Measurements from ENCODE around the gene SCYGR1. TPM values are rescaled to one million over a fixed set of nuclear protein-coding genes. Genes with fewer than 3 reads are reported as not detected.
"Not testable (repeated sequence)": the region's sequence is repeated elsewhere in the genome, so short reads cannot be mapped to it uniquely, and the experiment has no call there.

SCYGR1 gene
- polyA plus RNA-seq, 12 donors: not detected

- DNase-seq: no peak
Measured at GRCh38 chr2:227404585-227405271, 17.0 kb upstream of the SCYGR1 start.

- no peak for DNase-seq
Measured at GRCh38 chr2:227402959-227403358, 15.2 kb upstream of the SCYGR1 start.

GRCh38 chr2:227402321-227402720, 14.6 kb upstream of the SCYGR1 start:
- DNase-seq: no peak

DNA sequence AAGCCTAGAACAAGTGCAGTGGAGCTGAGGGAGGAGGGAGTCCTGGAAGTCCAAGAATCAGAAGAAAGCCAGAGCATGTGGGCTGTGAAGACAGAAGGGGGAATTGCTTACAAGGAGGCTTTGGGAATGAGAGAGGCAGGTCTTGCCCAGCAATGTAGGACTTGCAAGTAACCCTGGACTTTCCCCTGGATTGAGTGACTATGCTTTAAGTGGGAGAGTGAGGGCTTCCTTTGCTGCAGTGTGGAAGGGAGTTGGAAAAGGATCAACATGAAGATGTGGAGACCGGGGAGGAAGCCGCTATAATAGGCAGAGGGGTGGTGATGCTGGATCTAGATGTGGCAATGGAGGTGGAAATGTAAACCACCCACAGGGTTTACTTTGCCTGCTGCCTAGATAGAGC, 13.8 kb upstream of the SCYGR1 start:
- DNase-seq: no peak

DNA sequence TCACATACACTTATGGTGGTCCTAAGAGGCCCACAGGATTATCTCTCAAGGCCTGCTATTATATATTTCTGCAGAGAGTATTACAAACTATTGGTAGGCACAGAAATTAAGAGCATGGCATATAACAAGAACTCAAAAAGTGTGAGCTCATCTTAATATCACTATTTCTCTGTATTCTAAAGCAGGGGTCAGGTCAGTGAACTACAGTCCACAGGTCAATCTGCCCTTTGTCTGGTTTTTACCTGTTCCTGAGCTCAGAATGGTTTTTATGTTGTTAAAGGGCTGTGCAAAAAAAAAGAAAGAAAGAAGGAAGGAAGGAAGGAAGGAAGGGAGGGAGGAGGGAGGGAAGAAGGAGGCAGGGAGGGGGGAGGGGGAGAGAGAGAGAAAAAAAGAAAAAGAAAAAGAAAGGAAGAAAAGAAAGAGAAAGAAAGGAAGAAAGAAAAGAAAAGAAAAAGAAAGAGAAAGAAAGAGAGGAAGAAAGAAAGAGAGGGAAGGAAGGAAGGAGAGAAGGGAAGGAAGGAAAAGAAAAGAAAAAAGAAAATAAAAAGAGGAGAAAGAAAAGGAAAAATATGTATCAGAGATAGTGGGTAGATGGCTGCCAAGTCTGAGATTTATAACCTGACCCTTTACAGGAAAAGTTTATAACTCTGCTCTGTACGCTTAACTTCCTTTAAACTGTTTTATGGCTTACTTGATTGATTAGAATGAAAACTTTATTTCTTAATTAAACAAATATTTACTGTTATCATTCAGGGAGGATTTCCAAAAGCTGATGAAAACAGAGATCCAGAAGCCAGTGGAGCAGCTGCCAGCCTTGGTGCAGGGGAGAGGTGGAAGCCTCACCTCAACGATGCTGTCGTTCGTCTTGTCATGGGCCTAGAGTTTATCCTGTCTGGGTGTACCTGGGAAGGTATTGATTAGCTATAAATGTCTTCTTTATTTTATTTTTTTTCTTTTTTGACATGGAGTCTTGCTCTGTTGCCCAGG, 11.2 kb upstream of the SCYGR1 start:
- no peak for DNase-seq

DNA sequence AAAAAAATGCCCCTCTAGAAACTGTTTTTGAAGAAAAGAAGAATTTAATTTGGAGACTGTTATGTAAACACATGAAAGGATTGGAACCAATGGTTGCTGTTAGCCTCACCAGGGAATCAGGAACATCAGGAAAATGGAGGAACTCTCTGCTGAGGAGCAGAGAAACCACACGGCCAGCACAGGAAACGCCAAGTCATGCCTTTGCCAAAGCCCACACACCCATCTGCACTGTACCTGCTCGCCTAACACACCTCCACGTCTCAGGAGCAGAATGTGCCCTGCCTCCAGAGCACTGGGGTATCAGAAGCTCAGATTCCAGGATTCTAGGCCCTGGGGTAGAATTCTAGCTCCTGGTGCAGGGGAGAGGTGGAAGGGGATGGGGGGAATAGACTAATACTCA, 9.8 kb upstream of the SCYGR1 start:
- no peak for DNase-seq

GRCh38 chr2:227395556-227395955, 7.8 kb upstream of the SCYGR1 start:
- no peak for DNase-seq

GRCh38 chr2:227394401-227394800, 6.7 kb upstream of the SCYGR1 start:
- no peak for DNase-seq

DNA sequence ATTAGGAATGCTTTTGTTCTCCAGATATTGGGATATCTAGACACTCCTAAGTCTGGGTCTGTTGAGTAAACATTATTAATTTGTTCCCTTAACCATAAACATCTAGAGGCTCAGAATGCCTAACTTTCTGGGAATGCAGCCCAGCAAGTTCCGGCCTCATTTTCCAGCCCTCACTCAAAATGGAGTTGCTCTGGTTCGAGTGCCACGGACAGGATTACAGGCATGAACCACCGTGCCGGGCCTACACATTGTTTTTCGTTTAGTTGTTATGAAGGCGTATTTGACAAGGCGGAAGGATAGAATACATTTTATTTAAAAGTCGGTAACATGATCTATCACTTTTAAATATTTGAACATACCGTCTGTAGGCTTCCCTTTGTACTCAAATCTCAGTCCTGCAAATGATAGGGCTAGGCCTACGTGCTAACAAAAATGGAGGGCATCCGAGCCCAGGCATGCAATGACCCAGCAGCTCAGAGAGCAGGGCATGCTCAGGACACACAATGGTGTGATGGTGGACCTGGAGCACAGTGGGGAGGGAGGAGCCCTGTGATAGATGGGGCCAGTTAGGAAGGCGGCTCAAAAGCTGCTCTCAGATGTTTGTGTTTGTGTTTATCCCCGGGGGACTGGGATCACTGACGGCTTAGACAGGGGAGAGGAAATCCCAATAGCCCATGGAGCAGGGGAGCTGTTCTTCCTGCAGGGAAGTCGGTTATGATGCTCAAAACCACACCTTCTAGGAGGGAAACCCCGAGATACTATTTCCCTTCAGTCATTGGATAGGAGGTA, 2.9 kb upstream of the SCYGR1 start:
- DNase-seq: no peak

DNA sequence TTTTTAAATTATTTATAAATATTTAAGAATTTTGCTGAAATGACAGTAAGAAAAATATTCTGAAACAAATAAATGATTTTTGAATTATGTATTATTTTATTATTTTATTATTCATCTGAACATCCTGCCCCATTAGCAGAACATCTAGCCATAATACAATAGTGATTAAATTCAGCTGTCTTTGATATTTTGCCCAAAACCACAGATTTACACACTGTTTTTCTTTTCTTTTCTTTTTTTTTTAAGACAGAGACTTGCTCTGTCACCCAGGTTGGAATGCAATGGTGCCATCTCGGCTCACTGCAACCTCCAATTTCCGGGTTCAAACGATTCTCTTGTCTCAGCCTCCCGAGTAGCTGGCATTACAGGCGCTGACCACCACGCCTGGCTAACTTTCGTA, 1.9 kb upstream of the SCYGR1 start:
- DNase-seq: no peak

DNA sequence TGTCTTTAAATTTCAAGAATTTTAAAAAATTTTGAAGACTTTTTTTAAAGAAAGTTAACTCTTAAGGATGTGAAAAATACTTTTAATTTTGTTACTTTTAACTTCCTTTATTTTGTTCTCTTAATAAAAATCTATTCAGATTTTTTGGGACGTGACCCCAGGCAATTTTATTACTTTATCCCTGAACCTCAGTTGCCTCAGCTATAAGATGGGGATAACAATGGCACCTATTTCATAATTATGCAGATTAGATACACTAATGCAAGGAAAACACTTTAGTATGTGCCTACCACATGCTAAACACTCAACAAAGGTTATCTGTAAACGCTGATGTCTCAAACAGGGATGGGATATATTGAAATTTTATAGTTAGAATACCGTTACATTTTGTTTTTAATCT, 1.5 kb upstream of the SCYGR1 start:
- no peak for DNase-seq

GRCh38 chr2:227388537-227389011, 825 bp upstream of the SCYGR1 start:
- DNase-seq: no peak

- DNase-seq: no peak
Measured at GRCh38 chr2:227386630-227387029, 1.1 kb downstream of the SCYGR1 start.

DNA sequence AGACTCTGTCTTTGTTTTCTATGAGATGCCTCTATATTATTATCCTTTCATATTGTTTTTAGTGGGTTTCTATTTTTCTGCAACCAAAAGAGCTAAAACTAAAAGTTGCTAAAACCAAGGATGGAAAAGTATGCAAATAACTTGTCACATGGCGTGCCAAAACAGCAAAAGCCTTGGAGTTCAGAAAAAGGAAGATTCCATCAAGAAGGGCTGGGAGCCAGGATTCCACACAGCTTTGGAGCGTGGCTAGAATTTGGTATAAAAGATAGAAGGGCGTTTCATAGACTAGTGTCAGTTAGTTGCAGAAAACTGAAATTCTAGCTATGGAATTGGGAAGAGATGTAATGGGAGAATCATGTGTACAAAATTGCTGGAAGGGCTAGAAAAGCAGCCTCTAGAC, 4.1 kb downstream of the SCYGR1 start:
- DNase-seq: no peak

- not testable (repeated sequence) for DNase-seq
Measured at GRCh38 chr2:227382241-227382835, 5.4 kb downstream of the SCYGR1 start.

- DNase-seq: no peak
Measured at GRCh38 chr2:227379095-227379494, 8.7 kb downstream of the SCYGR1 start, which contains the start of gene TM4SF20. Gene TM4SF20, minus strand, starts transcription at chr2:227379306. Its CDS starts 38 bp downstream, at chr2:227379268.

DNA sequence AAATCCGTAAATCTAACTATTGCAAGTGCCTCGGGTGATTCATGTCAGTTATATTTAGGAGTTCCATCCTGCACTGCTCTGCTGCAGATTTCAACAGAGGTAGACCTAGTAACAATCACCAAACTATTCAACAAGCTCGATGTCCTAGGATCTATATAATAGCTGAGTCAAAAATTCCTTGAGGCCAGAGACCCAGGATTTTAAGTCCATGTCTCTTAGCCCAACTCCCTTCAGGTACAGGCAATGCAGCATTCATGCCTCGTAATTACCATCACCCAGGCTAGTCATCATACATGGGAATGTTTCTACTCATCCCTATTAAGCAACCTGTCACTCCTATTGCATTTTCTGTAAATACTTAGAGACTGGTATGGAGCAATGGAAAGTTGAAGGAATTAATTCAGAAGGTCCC, 9.4 kb downstream of the SCYGR1 start:
- DNase-seq: no peak

GRCh38 chr2:227377467-227378351, 10.0 kb downstream of the SCYGR1 start:
- no peak for DNase-seq

- no peak for DNase-seq
Measured at GRCh38 chr2:227376656-227377396, 10.9 kb downstream of the SCYGR1 start.

DNA sequence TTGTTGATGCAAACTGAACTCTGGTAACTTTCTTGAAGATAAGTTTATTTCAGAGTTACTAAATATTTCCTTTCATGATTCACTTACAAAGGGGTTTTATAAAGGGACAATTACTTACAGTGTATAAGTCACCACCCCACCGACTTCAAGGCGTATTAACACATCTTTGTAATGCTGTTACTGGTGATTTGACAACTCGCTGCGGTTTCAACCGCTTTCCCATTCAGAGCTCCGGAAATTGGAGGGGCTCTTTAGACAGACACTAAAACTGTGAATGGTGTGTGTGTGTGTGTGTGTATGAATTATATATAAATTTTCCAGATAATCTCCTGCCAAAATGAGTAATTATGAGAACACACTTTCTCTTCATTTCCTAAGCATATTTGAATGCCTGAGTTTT, 13.6 kb downstream of the SCYGR1 start:
- DNase-seq: no peak
